CD14-positive monocyte (primary cell): ENCODE measurements around the gene TBC1D9B. TPM values are rescaled to one million over a fixed set of nuclear protein-coding genes. Genes with fewer than 3 reads are reported as not detected.
A peak's percentile ranks its signal among the peaks of the same experiment; 100 is the strongest.

ENCODE experiments used
- DNase-seq, 3 donors: peaks; one replicate each; pipeline ENCODE4 v3.0.0-alpha.2; 2011 to 2022
- H2AFZ ChIP-seq: 2 replicates; pipeline ENCODE4 v1.6.0; 2012; ENCODE audit warnings: mild to moderate bottlenecking, low read depth, low read length, inconsistent platforms; ENCODE audit not compliant: insufficient read depth, poor library complexity, severe bottlenecking
- H3K27ac ChIP-seq, 2 donors: 1 replicate in 1 of 2; 2 replicates in 1 of 2; pipeline ENCODE4 v1.5.1; 2012 to 2013; ENCODE audit warnings: low read length in 2 of 2, control low read depth in 1 of 2, inconsistent platforms in 1 of 2, low read depth in 1 of 2, mild to moderate bottlenecking in 1 of 2
- H3K27me3 ChIP-seq, 2 donors: one replicate each; pipeline versions ENCODE4 v1.6.0 to v1.6.1; 2011 to 2013; ENCODE audit warnings: low read length in 2 of 2; ENCODE audit not compliant: control insufficient read depth in 2 of 2, insufficient read depth in 2 of 2
- H3K36me3 ChIP-seq, 2 donors: replicated peaks in 1 of 2; 1 replicate in 1 of 2; 2 replicates in 1 of 2; pipeline versions ENCODE4 v1.5.1 to v1.6.1; 2012 to 2013; ENCODE audit warnings: low read length in 2 of 2, control low read depth in 1 of 2, inconsistent platforms in 1 of 2, mild to moderate bottlenecking in 1 of 2; ENCODE audit not compliant: insufficient read depth in 2 of 2, control insufficient read depth in 1 of 2
- H3K4me1 ChIP-seq, 2 donors: 1 replicate in 1 of 2; 2 replicates in 1 of 2; pipeline versions ENCODE4 v1.5.1 to v1.6.1; 2012 to 2013; ENCODE audit warnings: low read length in 2 of 2, control low read depth in 1 of 2, inconsistent platforms in 1 of 2, mild to moderate bottlenecking in 1 of 2, moderate library complexity in 1 of 2; ENCODE audit not compliant: insufficient read depth in 2 of 2, control insufficient read depth in 1 of 2
- H3K4me2 ChIP-seq: replicated peaks from 2 replicates; pipeline ENCODE3; 2012; ENCODE audit warnings: low read length, moderate library complexity, mild to moderate bottlenecking; ENCODE audit not compliant: poor library complexity, severe bottlenecking; ENCODE audit errors: extremely low read depth
- H3K4me3 ChIP-seq, 3 experiments: fragments of 200-600 bp in 1 of 3; sonication (generic) in 1 of 3; replicated peaks in 1 of 3; 1 replicate in 2 of 3; 2 replicates in 1 of 3; pipeline ENCODE4 v1.5.1; 2011 to 2013; ENCODE audit warnings: low read length in 3 of 3, mild to moderate bottlenecking in 3 of 3, control low read depth in 2 of 3, low read depth in 2 of 3, inconsistent platforms in 1 of 3, moderate library complexity in 1 of 3
- H3K79me2 ChIP-seq: 2 replicates; pipeline ENCODE4 v1.6.0; 2012; ENCODE audit warnings: mild to moderate bottlenecking, control low read depth, inconsistent platforms, low read length, moderate library complexity; ENCODE audit not compliant: insufficient read depth
- H3K9ac ChIP-seq: 2 replicates; pipeline ENCODE4 v1.6.0; 2017; ENCODE audit warnings: low read length, mild to moderate bottlenecking; ENCODE audit not compliant: insufficient read depth, poor library complexity, severe bottlenecking
- H3K9me3 ChIP-seq, 2 donors: replicated peaks in 1 of 2; 1 replicate in 1 of 2; 2 replicates in 1 of 2; pipeline versions ENCODE4 v1.5.1 to v1.6.1; 2012 to 2013; ENCODE audit warnings: low read length in 2 of 2, control low read depth in 1 of 2; ENCODE audit not compliant: control insufficient read depth in 1 of 2, insufficient read depth in 1 of 2
- H4K20me1 ChIP-seq: 2 replicates; pipeline ENCODE4 v1.6.0; 2012; ENCODE audit warnings: mild to moderate bottlenecking, low read length, control low read depth, moderate library complexity; ENCODE audit not compliant: insufficient read depth
- H3K27ac Mint-ChIP-seq, 7 donors: one replicate each; pipeline ENCODE4 v1.8.0; 2020; ENCODE audit warnings: mild to moderate bottlenecking in 7 of 7, mixed read lengths in 7 of 7, moderate library complexity in 6 of 7, inconsistent platforms in 2 of 7
- H3K27me3 Mint-ChIP-seq, 3 donors: one replicate each; pipeline ENCODE4 v1.8.0; 2021 to 2022; ENCODE audit warnings: low read depth in 3 of 3, mild to moderate bottlenecking in 3 of 3, mixed read lengths in 3 of 3, moderate library complexity in 3 of 3, inconsistent platforms in 1 of 3
- H3K36me3 Mint-ChIP-seq, 2 donors: one replicate each; pipeline ENCODE4 v1.8.0; 2020; ENCODE audit warnings: mixed read lengths in 2 of 2, inconsistent platforms in 1 of 2, mild to moderate bottlenecking in 1 of 2
- H3K4me1 Mint-ChIP-seq: one replicate; pipeline ENCODE4 v1.8.0; 2020; ENCODE audit warnings: mild to moderate bottlenecking, mixed read lengths
- H3K4me3 Mint-ChIP-seq, 2 donors: one replicate each; pipeline ENCODE4 v1.8.0; 2020; ENCODE audit warnings: mild to moderate bottlenecking in 2 of 2, mixed read lengths in 2 of 2, moderate library complexity in 1 of 2
- H3K9me3 Mint-ChIP-seq, 7 donors: one replicate each; pipeline ENCODE4 v1.8.0; 2020 to 2022; ENCODE audit warnings: mixed read lengths in 7 of 7, mild to moderate bottlenecking in 6 of 7, moderate library complexity in 6 of 7, inconsistent platforms in 2 of 7
- WGBS: methylation state at CpG from one replicate; pipeline ENCODE4 v1.1.5; 2013; ENCODE audit warnings: missing lambda C conversion rate; ENCODE audit not compliant: insufficient coverage; 5-methylcytosine and 5-hydroxymethylcytosine counted together
- intact Hi-C, 2 donors: fragments of 100-400 bp; cut with micrococcal nuclease; formaldehyde crosslinking; loops; one replicate each; pipeline versions ENCODE4 v1.15.0 to v1.15.1; 2023
- polyA plus RNA-seq, 3 donors: library from polyadenylated mRNA; depleted of rRNA in 1 of 3; unstranded in 2 of 3; stranded (reverse) in 1 of 3; fragments of 300-500 nt in 2 of 3; fragments of >200 nt in 1 of 3; fragmentation: Illumina TruSeq in 2 of 3; gene quantifications; 1 replicate in 2 of 3; 2 replicates in 1 of 3; pipeline ENCODE4 v1.2.3, GENCODE V29; 2012 to 2021
- TF ChIP-seq, protein P1 (sequence below): fragments of 200-600 bp; IDR thresholded peaks from one replicate; pipeline ENCODE4 v1.8.0; 2022; ENCODE audit warnings: antibody characterized with exemption, mild to moderate bottlenecking

The TBC1D9B gene
- polyA plus RNA-seq, 3 donors, result 13.4 to 116 (median 26.3) TPM

GRCh38 chr5:179906294-179906794 lies 1.4 kb downstream of the TBC1D9B start:
- 76% methylated on average over 24 of the region's 24 CpGs for WGBS
- Histone ChIP-seq H3K4me2 (peak overlapping the region; percentile 87), H4K20me1 (peaks cover 41% of the 10 kb centered on the region), H3K4me1 (peaks cover 29 to 39% of the 10 kb centered on the region in 2 donors), H3K9me3 (no peaks in the 10 kb centered on the region), H3K4me3 (peak overlapping the region in 2 of 3 experiments; percentile 56 to 80), H3K27ac (peak overlapping the region in 1 of 2 donors; percentile 80), H3K9ac (peak overlapping the region; percentile 76), H3K79me2 (peaks cover 46% of the 10 kb centered on the region), H3K27me3 (no peaks in the 10 kb centered on the region), H2AFZ (no peak overlapping the region), H3K36me3 (peaks cover 28 to 35% of the 10 kb centered on the region in 2 donors)
- DNase-seq, result no peak
- H3K36me3 Mint-ChIP-seq, result peaks cover 32 to 39% of the 10 kb centered on the region in 2 donors
- intact Hi-C loops, result loop anchor here (5.0 to 10.0 kb wide), 2 partner anchors 62 to 104 kb away; no protein-coding TSS in a partner anchor
- TF ChIP-seq, protein P1, sequence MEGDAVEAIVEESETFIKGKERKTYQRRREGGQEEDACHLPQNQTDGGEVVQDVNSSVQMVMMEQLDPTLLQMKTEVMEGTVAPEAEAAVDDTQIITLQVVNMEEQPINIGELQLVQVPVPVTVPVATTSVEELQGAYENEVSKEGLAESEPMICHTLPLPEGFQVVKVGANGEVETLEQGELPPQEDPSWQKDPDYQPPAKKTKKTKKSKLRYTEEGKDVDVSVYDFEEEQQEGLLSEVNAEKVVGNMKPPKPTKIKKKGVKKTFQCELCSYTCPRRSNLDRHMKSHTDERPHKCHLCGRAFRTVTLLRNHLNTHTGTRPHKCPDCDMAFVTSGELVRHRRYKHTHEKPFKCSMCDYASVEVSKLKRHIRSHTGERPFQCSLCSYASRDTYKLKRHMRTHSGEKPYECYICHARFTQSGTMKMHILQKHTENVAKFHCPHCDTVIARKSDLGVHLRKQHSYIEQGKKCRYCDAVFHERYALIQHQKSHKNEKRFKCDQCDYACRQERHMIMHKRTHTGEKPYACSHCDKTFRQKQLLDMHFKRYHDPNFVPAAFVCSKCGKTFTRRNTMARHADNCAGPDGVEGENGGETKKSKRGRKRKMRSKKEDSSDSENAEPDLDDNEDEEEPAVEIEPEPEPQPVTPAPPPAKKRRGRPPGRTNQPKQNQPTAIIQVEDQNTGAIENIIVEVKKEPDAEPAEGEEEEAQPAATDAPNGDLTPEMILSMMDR, result no peak
- H3K4me3 Mint-ChIP-seq, result peak overlapping the region; percentile 91 to 95
- no peaks in the 10 kb centered on the region for H3K9me3 Mint-ChIP-seq
- H3K27me3 Mint-ChIP-seq, result no peaks in the 10 kb centered on the region
- peak overlapping the region in 4 of 7 donors; percentile 37 to 79 (median 62) for H3K27ac Mint-ChIP-seq
- H3K4me1 Mint-ChIP-seq, result peaks cover 37% of the 10 kb centered on the region

DNA sequence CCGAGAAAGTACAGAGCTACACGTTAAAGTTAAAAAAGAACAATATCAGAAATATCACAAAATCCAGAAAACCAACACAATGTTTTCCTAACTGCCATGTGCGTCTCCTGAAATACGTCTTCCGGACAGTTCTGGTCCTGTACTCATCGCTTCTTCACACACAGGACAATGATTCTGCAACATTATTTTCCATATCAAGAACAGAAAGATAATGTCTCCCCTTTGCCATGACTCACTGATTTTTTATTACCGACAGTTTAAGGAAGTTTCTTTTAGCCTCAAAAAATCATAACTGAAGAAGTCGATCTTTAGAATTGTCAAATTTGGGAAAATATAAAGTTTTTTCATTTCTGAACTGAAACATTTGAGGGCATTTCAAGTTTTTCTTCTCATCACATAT lies 2.5 kb downstream of the TBC1D9B start:
- H3K9me3 Mint-ChIP-seq, result no peaks in the 10 kb centered on the region
- H3K4me1 Mint-ChIP-seq, result peaks cover 37% of the 10 kb centered on the region
- 51% methylated on average over 6 of the region's 8 CpGs for WGBS
- TF ChIP-seq, protein P1, result no peak
- no peaks in the 10 kb centered on the region for H3K9me3 ChIP-seq
- H3K4me1 ChIP-seq, result peaks cover 29 to 39% of the 10 kb centered on the region in 2 donors
- H3K27ac ChIP-seq, result peak overlapping the region in 1 of 2 donors; percentile 32
- H3K4me3 Mint-ChIP-seq, result peak overlapping the region in 1 of 2 donors; percentile 21
- no peak overlapping the region for H3K9ac ChIP-seq
- H3K4me3 ChIP-seq, result no peak overlapping the region
- peaks cover 41 to 51% of the 10 kb centered on the region in 2 donors for H3K36me3 Mint-ChIP-seq
- H3K79me2 ChIP-seq, result peaks cover 46% of the 10 kb centered on the region
- H3K27me3 ChIP-seq, result no peaks in the 10 kb centered on the region
- peaks cover 52% of the 10 kb centered on the region for H4K20me1 ChIP-seq
- peaks cover 39 to 47% of the 10 kb centered on the region in 2 donors for H3K36me3 ChIP-seq
- H3K27ac Mint-ChIP-seq, result peak overlapping the region in 4 of 7 donors; percentile 11 to 71 (median 37)
- DNase-seq, result peak in 2 of 3 donors; percentile 32 to 36
- no peaks in the 10 kb centered on the region for H3K27me3 Mint-ChIP-seq
- H2AFZ ChIP-seq, result no peak overlapping the region
- intact Hi-C loops, result loop anchor here (1.0 to 10.0 kb wide), 3 partner anchors 60 to 103 kb away; no protein-coding TSS in a partner anchor
- no peak overlapping the region for H3K4me2 ChIP-seq
